ENCODE measurements around the gene USH2A. TPM values are rescaled to one million over a fixed set of nuclear protein-coding genes. Genes with fewer than 3 reads are reported as not detected.

Gene USH2A
- total and polyA plus RNA-seq, 4 experiments from 2014 or later: not detected

DNA sequence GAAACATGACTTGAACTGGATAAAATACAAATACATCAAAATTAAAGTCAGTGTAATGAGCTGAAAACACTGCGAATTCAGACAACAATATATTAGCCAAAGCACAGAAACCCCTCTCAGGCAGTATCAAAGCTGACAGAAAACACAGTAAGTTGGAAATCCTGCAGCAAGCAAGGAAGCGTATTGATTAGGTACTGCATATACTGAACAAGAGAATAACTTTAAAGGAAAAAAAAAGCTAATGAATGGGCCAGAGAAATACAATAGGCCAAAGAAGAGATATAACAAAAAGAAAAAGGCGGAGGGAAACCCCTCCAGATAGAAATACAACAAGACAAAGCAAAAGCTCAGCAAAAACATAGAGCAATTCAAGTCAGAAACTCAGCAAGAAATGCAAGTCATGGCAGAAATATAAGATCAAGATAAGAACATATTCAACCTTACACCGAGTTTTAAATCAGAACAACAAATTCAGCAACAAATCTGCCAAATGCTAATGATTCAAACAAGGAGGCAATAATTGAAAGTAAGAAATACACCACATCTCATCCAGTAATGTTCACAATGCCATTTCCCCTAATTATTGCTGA, 299.0 kb downstream of the USH2A start:
- Mint-ChIP-seq H3K4me3 (no peak overlapping the region), H3K9me3 (peaks cover 0 to 11% (median 4%) of the 10 kb centered on the region in 8 donors), H3K36me3 (no peaks in the 10 kb centered on the region), H3K4me1 (no peaks in the 10 kb centered on the region), H3K27ac (no peak overlapping the region), H3K27me3 (no peaks in the 10 kb centered on the region)
- H3K27me3 ChIP-seq (ENCODE audit: insufficient read depth, low read length): no peaks in the 10 kb centered on the region
- H3K4me3 ChIP-seq (ENCODE audit: low read length in 2 of 2): no peak overlapping the region
- DNase-seq: no peak
- H3K4me1 ChIP-seq (ENCODE audit: insufficient read depth, low read length): no peaks in the 10 kb centered on the region
- no peaks in the 10 kb centered on the region for H3K36me3 ChIP-seq (ENCODE audit: insufficient read depth, low read length)
- intact Hi-C loops (cut with micrococcal nuclease): no loop called here
- no peaks in the 10 kb centered on the region for H3K9me3 ChIP-seq (ENCODE audit: control insufficient read depth in 1 of 2, low read length in 2 of 2)
- no peak overlapping the region for H3K27ac ChIP-seq (ENCODE audit: low read depth, low read length)
- ChIA-PET CTCF (ENCODE audit: partially characterized antibody) (no interaction called here), POLR2A (ENCODE audit: partially characterized antibody) (no interaction called here)

DNA sequence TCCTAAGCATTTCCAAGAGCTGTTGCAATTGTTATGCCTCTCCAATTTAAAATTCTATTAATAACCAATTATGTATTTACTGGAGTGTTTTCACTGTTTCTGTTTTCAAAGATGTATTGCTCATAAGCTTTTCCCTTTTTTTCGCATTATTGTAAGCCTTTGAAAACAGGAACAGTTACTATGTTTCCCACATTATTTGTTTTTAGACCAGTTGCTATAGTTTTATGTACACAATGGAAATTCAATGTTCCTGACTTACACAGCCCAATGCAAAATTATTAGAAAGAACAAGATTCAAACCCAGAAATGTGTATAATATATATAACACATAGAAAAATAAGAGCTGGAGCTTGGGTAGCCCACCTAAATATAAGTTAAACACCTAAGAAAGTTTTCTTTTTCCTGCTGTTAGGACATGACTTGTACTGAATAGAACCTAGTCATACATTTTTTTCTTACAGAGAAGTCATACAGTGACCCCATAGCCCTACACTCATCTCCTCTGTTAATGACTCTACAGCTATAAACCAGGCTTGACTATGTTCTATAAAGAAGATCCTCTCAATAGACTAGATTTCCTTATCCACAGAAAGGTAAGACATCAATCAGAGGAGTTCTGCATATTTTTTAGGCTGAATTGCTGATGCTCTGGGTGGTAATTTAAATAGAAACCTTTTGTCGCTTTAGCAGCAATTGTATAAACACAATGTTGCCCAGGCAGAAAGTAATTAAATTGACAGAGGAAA, 299.6 kb downstream of the USH2A start:
- no peak overlapping the region for H3K4me3 Mint-ChIP-seq
- H3K36me3 ChIP-seq (ENCODE audit: insufficient read depth, low read length): no peaks in the 10 kb centered on the region

DNA sequence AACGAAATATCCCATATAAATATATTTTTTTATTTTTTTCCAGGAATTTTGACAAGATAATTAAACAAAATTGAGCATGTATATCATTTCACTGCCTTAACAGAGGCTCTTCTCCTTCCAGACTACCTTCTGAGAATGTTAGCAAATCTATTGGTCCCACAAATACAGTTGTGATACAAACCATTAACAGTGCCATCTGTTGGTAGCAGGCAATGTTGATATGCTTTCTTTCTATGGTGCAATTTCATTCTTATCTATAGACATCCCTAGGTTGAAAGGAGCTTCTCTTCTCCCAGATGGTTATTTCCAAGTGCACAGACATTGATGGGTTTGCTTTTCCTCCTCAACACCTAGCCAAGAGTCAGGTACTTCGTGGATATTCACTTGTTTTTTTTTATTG, 303.6 kb downstream of the USH2A start:
- no peak for DNase-seq
- no peaks in the 10 kb centered on the region for H3K27me3 Mint-ChIP-seq
- Histone ChIP-seq H3K27ac (ENCODE audit: low read depth, low read length) (no peak overlapping the region), H3K4me1 (ENCODE audit: insufficient read depth, low read length) (no peaks in the 10 kb centered on the region), H3K27me3 (ENCODE audit: insufficient read depth, low read length) (no peaks in the 10 kb centered on the region), H3K36me3 (ENCODE audit: insufficient read depth, low read length) (no peaks in the 10 kb centered on the region), H3K4me3 (ENCODE audit: low read length in 2 of 2) (no peak overlapping the region), H3K9me3 (ENCODE audit: control insufficient read depth in 1 of 2, low read length in 2 of 2) (no peaks in the 10 kb centered on the region)
- H3K4me1 Mint-ChIP-seq: no peaks in the 10 kb centered on the region
- ChIA-PET CTCF (ENCODE audit: partially characterized antibody) (no interaction called here), POLR2A (ENCODE audit: partially characterized antibody) (no interaction called here)
- H3K27ac Mint-ChIP-seq: no peak overlapping the region
- H3K9me3 Mint-ChIP-seq: peaks cover 0 to 13% (median 3%) of the 10 kb centered on the region in 8 donors
- no peak overlapping the region for H3K4me3 Mint-ChIP-seq
- intact Hi-C loops (cut with micrococcal nuclease): no loop called here
- no peaks in the 10 kb centered on the region for H3K36me3 Mint-ChIP-seq

More for the DNA sequence above, 299.6 kb downstream of the USH2A start:
- intact Hi-C loops (cut with micrococcal nuclease): no loop called here
- no peaks in the 10 kb centered on the region for H3K27me3 Mint-ChIP-seq
- Histone ChIP-seq H3K4me3 (ENCODE audit: low read length in 2 of 2) (no peak overlapping the region), H3K4me1 (ENCODE audit: insufficient read depth, low read length) (no peaks in the 10 kb centered on the region), H3K27me3 (ENCODE audit: insufficient read depth, low read length) (no peaks in the 10 kb centered on the region), H3K9me3 (ENCODE audit: control insufficient read depth in 1 of 2, low read length in 2 of 2) (no peaks in the 10 kb centered on the region), H3K27ac (ENCODE audit: low read depth, low read length) (no peak overlapping the region)
- no peaks in the 10 kb centered on the region for H3K36me3 Mint-ChIP-seq
- no peaks in the 10 kb centered on the region for H3K4me1 Mint-ChIP-seq
- ChIA-PET CTCF (ENCODE audit: partially characterized antibody) (no interaction called here), POLR2A (ENCODE audit: partially characterized antibody) (no interaction called here)
- peaks cover 0 to 12% (median 3%) of the 10 kb centered on the region in 8 donors for H3K9me3 Mint-ChIP-seq
- DNase-seq: no peak
- no peak overlapping the region for H3K27ac Mint-ChIP-seq

DNA sequence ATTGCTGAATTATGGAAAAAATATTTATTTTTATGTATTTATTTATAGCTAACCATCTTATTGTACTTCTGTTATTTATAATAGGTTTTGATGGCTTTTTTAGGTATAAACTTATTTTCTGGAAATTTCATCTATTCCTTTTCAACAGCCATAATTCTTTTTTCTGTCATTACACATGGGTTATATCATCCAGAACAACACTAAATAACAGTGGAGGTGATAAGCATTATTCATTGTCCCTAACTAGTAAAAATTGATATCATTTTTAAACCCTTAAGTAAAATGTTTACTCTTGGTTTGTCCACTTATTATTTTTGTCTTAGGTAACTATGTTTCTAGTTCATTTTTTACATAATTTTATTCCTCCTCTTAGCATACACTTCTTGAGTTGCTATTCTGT, 309.1 kb downstream of the USH2A start:
- H3K36me3 ChIP-seq (ENCODE audit: insufficient read depth, low read length): no peaks in the 10 kb centered on the region
- H3K4me1 Mint-ChIP-seq: no peaks in the 10 kb centered on the region
- ChIA-PET CTCF (ENCODE audit: partially characterized antibody) (no interaction called here), POLR2A (ENCODE audit: partially characterized antibody) (no interaction called here)
- H3K27me3 ChIP-seq (ENCODE audit: insufficient read depth, low read length): no peaks in the 10 kb centered on the region
- H3K9me3 ChIP-seq (ENCODE audit: control insufficient read depth in 1 of 2, low read length in 2 of 2): no peaks in the 10 kb centered on the region
- H3K27ac Mint-ChIP-seq: no peak overlapping the region
- H3K36me3 Mint-ChIP-seq: no peaks in the 10 kb centered on the region
- peaks cover 0 to 6% (median 5%) of the 10 kb centered on the region in 8 donors for H3K9me3 Mint-ChIP-seq
- no peaks in the 10 kb centered on the region for H3K4me1 ChIP-seq (ENCODE audit: insufficient read depth, low read length)
- no peaks in the 10 kb centered on the region for H3K27me3 Mint-ChIP-seq
- no peak overlapping the region for H3K27ac ChIP-seq (ENCODE audit: low read depth, low read length)
- no peak for DNase-seq
- no peak overlapping the region for H3K4me3 ChIP-seq (ENCODE audit: low read length in 2 of 2)
- intact Hi-C loops (cut with micrococcal nuclease): no loop called here
- no peak overlapping the region for H3K4me3 Mint-ChIP-seq

GRCh38 chr1:216113181-216113580, 310.1 kb downstream of the USH2A start:
- Mint-ChIP-seq H3K4me1 (no peaks in the 10 kb centered on the region), H3K27me3 (no peaks in the 10 kb centered on the region), H3K9me3 (peaks cover 0 to 11% (median 3%) of the 10 kb centered on the region in 8 donors), H3K27ac (no peak overlapping the region), H3K4me3 (no peak overlapping the region), H3K36me3 (no peaks in the 10 kb centered on the region)
- no peaks in the 10 kb centered on the region for H3K9me3 ChIP-seq (ENCODE audit: control insufficient read depth in 1 of 2, low read length in 2 of 2)
- H3K4me3 ChIP-seq (ENCODE audit: low read length in 2 of 2): no peak overlapping the region
- no peak for DNase-seq
- CTCF ChIA-PET (ENCODE audit: partially characterized antibody): no interaction called here
- H3K27ac ChIP-seq (ENCODE audit: low read depth, low read length): no peak overlapping the region
- H3K36me3 ChIP-seq (ENCODE audit: insufficient read depth, low read length): no peaks in the 10 kb centered on the region
- POLR2A ChIA-PET (ENCODE audit: partially characterized antibody): no interaction called here
- H3K27me3 ChIP-seq (ENCODE audit: insufficient read depth, low read length): no peaks in the 10 kb centered on the region
- intact Hi-C loops (cut with micrococcal nuclease): no loop called here
- H3K4me1 ChIP-seq (ENCODE audit: insufficient read depth, low read length): no peaks in the 10 kb centered on the region

- Mint-ChIP-seq H3K27ac (no peak overlapping the region), H3K27me3 (no peaks in the 10 kb centered on the region), H3K4me3 (no peak overlapping the region), H3K4me1 (no peaks in the 10 kb centered on the region), H3K9me3 (peaks cover 0 to 11% (median 4%) of the 10 kb centered on the region in 8 donors), H3K36me3 (no peaks in the 10 kb centered on the region)
- Histone ChIP-seq H3K9me3 (ENCODE audit: control insufficient read depth in 1 of 2, low read length in 2 of 2) (no peaks in the 10 kb centered on the region), H3K36me3 (ENCODE audit: insufficient read depth, low read length) (no peaks in the 10 kb centered on the region), H3K4me1 (ENCODE audit: insufficient read depth, low read length) (no peaks in the 10 kb centered on the region), H3K27me3 (ENCODE audit: insufficient read depth, low read length) (no peaks in the 10 kb centered on the region), H3K27ac (ENCODE audit: low read depth, low read length) (no peak overlapping the region), H3K4me3 (ENCODE audit: low read length in 2 of 2) (no peak overlapping the region)
- ChIA-PET POLR2A (ENCODE audit: partially characterized antibody) (no interaction called here), CTCF (ENCODE audit: partially characterized antibody) (no interaction called here)
- intact Hi-C loops (cut with micrococcal nuclease): no loop called here
- no peak for DNase-seq
These were observed 311.4 kb downstream of the USH2A start for GRCh38 chr1:216111842-216112241.

GRCh38 chr1:216095400-216095799, 327.8 kb downstream of the USH2A start:
- H3K27me3 Mint-ChIP-seq: no peaks in the 10 kb centered on the region
- Histone ChIP-seq H3K27ac (ENCODE audit: low read depth, low read length) (no peak overlapping the region), H3K4me1 (ENCODE audit: insufficient read depth, low read length) (no peaks in the 10 kb centered on the region), H3K27me3 (ENCODE audit: insufficient read depth, low read length) (no peaks in the 10 kb centered on the region), H3K9me3 (ENCODE audit: control insufficient read depth in 1 of 2, low read length in 2 of 2) (no peaks in the 10 kb centered on the region), H3K4me3 (ENCODE audit: low read length in 2 of 2) (no peak overlapping the region), H3K36me3 (ENCODE audit: insufficient read depth, low read length) (no peaks in the 10 kb centered on the region)
- CTCF ChIA-PET (ENCODE audit: partially characterized antibody): no interaction called here
- H3K9me3 Mint-ChIP-seq: peaks cover 0 to 20% (median 10%) of the 10 kb centered on the region in 8 donors
- no peaks in the 10 kb centered on the region for H3K36me3 Mint-ChIP-seq
- no peak for DNase-seq
- no peaks in the 10 kb centered on the region for H3K4me1 Mint-ChIP-seq
- no peak overlapping the region for H3K4me3 Mint-ChIP-seq
- no peak overlapping the region for H3K27ac Mint-ChIP-seq
- POLR2A ChIA-PET (ENCODE audit: partially characterized antibody): no interaction called here
- intact Hi-C loops (cut with micrococcal nuclease): no loop called here

Data from CD4-positive, alpha-beta memory T cell (primary cell).